Measurements from ENCODE around the gene FBXW12.
A peak's percentile ranks its signal among the peaks of the same experiment; 100 is the strongest.

Gene FBXW12

DNA sequence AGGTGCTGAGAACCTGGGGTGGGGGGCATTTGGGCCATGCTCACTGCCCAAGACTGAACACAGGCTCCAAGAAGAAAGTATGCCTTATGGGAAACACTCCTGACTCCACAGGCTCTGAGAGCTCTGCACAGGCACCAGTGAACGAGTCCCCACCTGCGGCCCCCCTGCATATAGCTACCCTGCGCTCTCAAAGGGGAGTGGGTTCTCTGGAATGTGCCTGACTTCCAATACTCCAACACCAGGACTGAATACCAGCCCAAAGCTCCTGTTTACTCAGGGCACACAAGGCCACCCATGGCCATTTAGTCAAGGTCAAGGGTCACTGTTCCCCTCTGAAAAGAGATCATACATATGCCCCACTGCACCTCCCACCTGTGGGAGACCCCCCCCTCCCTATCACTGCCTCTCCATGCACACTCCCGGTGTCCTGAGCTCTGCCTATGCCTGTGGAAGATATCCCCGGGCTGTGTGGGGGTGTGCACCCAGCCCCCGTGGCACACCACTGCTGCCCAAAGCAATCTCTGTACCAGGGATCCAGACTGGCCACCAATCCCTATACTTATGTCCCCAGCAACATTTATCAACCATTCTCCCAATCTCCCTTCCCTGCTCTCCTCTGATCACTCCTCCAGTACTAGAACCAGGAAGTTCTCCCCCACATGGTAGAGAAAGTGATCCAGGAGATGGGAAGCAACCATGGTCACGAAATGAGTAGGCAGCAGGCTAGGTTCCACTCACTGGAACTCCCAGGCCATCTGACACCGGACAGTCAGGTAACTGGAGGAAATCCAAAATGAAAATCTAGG lies 59.4 kb downstream of the FBXW12 start:
- no peak for TF ChIP-seq JUND (IDR thresholded peaks at IDR 0.05; ENCODE audit: low read depth)
- no peak for DNase-seq (ENCODE audit: low read depth in 1 of 2, low spot score in 1 of 2)
- in situ Hi-C loops (cut with HindIII; ENCODE audit: low pct_unique_long_range_greater_than_20kb, low sequenced_read_pairs) = no loop called here

DNA sequence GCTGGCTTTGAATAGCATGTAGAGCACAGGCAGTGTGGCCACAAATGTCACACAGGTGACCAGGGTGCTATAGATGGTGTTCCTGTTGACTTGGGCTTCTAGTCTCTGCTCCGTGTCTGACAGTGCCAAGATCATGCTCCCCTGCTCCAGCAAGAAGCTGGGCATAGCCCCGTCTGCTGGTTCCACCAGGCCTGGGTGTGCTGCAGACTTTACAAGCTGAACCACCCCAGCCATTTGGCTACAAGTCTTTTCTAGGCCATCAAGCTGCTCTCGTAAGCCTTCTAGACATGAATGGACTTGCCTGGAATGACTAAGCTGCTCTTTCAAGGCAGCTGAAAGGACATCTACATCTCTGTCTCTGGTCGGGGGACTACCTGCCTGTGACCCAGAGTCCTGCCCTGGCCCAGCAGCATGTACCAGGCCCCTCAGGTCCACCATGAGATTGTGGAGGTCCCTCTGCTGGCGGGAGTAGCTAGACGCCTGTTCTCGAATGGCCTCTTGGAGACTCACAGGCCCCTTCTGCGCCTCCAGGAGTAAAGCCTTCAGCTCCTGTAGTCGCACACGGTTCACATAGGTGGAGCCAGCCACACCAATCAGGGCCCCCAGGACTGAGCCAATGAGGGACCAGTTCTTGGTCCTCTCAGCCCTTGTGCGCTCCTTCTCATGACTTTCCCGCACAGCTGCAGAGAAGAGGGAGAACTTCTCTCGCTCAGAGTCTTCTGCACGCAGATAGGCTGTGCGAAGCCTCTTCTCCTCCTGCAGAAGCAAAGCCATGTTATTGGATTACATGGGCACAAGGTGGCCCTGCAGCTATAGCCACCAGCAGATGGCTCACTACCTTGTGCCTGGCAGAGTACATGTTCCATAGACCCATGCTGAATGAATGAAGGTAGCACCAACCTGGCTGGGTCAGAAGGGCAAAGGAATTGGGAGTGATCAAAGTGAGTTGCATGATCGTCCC lies 60.7 kb downstream of the FBXW12 start:
- no peak for TF ChIP-seq JUND (IDR thresholded peaks at IDR 0.05; ENCODE audit: low read depth)
- peak in 1 of 2 experiments; percentile 39 for DNase-seq (ENCODE audit: low read depth in 1 of 2, low spot score in 1 of 2)
- in situ Hi-C loops (cut with HindIII; ENCODE audit: low pct_unique_long_range_greater_than_20kb, low sequenced_read_pairs) = no loop called here

DNA sequence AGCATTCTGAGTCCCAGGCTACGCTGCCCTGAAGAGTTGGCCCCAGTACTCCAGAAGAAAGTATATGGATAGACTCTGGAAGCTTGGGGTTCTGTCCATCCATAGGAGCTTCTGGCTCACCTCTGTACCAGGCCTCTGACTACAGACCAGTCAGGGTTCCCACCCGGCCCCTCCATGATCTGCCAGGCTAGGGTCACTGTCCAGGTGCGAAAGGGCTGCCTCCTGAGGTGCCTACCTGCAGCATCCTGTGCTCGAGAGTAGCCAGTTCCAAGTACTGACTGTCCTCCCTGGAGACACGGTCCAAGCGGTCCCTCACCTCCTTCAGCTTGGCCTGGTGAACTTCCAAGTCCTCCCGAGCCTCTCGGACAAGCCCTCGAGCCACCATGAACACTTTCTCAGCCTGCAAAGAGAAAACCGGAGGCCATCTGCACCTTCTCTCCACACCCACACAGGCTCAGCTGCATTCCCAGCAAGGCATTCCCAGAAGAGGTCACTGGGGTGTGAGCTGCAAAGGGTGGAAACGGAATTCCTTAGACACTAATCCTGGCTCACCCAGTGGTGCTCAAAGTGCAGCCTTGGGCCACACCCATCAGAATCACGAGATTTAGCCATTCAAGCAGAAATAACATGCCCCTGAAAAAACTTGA lies 61.6 kb downstream of the FBXW12 start:
- in situ Hi-C loops (cut with HindIII; ENCODE audit: low pct_unique_long_range_greater_than_20kb, low sequenced_read_pairs) = no loop called here
- no peak for TF ChIP-seq JUND (IDR thresholded peaks at IDR 0.05; ENCODE audit: low read depth)
- DNase-seq (ENCODE audit: low read depth in 1 of 2, low spot score in 1 of 2) = peak in 1 of 2 experiments; percentile 73

DNA sequence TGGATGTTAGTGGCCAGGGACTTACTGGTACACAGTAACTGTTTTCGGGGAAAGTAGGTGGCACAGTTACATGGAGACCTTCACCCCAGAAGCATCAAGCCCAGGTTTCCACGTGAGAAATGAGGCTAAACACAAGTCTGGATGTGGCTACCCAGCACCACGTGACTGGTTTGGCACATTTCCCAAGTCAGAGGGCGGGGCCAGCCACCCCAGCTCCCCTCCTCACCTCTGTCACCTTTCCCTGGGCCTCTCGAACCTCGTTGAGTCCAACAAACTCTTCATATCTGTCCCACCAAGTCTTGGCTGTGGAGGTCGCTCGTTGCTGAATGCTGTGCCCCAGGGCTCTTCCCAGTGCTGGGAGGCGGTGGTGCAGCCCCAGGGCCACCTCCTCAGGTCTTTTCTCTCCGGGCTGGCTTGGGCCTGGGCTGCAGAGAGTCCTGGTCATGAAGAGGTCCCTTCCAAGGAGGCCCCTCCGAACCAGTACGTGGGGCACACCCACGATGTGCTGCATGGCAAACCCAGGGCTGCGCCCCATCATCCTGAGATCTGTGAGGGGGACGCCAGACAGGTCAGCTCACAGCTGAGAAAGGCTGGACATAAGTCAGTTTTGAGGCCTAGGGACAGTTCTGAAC lies 62.7 kb downstream of the FBXW12 start:
- in situ Hi-C loops (cut with HindIII; ENCODE audit: low pct_unique_long_range_greater_than_20kb, low sequenced_read_pairs) = no loop called here
- TF ChIP-seq JUND (IDR thresholded peaks at IDR 0.05; ENCODE audit: low read depth) = no peak
- DNase-seq (ENCODE audit: low read depth in 1 of 2, low spot score in 1 of 2) = no peak

- in situ Hi-C loops (cut with HindIII; ENCODE audit: low pct_unique_long_range_greater_than_20kb, low sequenced_read_pairs) = no loop called here
- DNase-seq (ENCODE audit: low read depth in 1 of 2, low spot score in 1 of 2) = no peak
- no peak for TF ChIP-seq JUND (IDR thresholded peaks at IDR 0.05; ENCODE audit: low read depth)
Observed at GRCh38 chr3:48435223-48435595, 63.2 kb downstream of the FBXW12 start.

- peak in 1 of 2 experiments; percentile 83 for DNase-seq (ENCODE audit: low read depth in 1 of 2, low spot score in 1 of 2)
- in situ Hi-C loops (cut with HindIII; ENCODE audit: low pct_unique_long_range_greater_than_20kb, low sequenced_read_pairs) = no loop called here
- TF ChIP-seq JUND (IDR thresholded peaks at IDR 0.05; ENCODE audit: low read depth) = no peak
Observed at GRCh38 chr3:48435774-48436476, 63.9 kb downstream of the FBXW12 start.

DNA sequence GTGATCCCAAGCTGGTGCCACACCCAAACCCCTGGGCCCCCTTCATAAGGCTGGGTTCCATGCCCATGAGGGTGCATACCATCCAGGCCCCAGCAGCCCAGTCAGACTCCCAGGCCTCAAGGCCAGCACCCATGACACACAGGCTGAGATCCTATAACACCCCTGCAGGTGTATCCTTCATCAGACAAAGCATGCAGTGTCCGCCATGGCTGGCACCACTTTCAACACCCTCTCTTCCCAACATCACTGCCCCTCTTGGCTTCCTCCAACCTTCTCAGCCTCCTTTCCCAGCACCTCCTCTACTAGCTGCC lies 64.4 kb downstream of the FBXW12 start:
- no peak for TF ChIP-seq JUND (IDR thresholded peaks at IDR 0.05; ENCODE audit: low read depth)
- in situ Hi-C loops (cut with HindIII; ENCODE audit: low pct_unique_long_range_greater_than_20kb, low sequenced_read_pairs) = no loop called here
- DNase-seq (ENCODE audit: low read depth in 1 of 2, low spot score in 1 of 2) = no peak

- no peak for TF ChIP-seq JUND (IDR thresholded peaks at IDR 0.05; ENCODE audit: low read depth)
- in situ Hi-C loops (cut with HindIII; ENCODE audit: low pct_unique_long_range_greater_than_20kb, low sequenced_read_pairs) = no loop called here
- no peak for DNase-seq (ENCODE audit: low read depth in 1 of 2, low spot score in 1 of 2)
Observed at GRCh38 chr3:48436855-48437254, 64.8 kb downstream of the FBXW12 start.

GRCh38 chr3:48437812-48438211 lies 65.8 kb downstream of the FBXW12 start:
- no peak for DNase-seq (ENCODE audit: low read depth in 1 of 2, low spot score in 1 of 2)
- TF ChIP-seq JUND (IDR thresholded peaks at IDR 0.05; ENCODE audit: low read depth) = no peak
- in situ Hi-C loops (cut with HindIII; ENCODE audit: low pct_unique_long_range_greater_than_20kb, low sequenced_read_pairs) = no loop called here

DNA sequence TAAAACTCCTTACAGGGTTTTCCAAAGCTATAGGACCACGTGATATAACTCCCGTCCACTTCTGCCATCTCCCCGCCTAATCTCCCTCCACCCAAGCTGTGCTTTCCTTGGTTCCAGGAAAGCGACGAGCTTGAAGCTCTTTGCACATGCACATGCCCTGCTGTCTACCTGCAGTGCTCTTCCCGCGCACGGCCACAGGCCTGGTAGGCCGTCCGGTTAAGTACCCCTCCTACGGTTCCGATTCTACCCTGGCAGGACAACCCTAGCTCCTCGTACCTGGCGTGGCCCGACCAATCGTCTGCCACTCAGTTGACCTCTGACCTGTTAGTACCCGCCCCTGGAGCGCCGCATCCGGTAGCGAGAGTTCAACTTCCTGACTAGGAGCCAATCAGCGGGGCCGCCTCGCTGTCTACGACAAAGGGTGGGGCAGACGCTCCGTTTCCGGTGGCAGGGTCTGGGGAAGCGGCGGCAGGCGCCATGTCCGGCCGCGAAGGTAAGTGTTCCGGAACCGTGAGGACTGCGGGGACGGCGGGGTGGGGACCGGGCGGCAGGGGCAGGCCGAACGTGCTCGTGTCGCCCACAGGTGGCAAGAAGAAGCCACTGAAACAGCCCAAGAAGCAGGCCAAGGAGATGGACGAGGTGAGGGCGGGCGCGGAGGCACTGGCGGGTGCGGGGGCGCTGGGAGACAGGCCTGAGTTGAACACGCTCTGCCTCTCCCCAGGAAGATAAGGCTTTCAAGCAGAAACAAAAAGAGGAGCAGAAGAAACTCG lies 68.0 kb downstream of the FBXW12 start, which contains the start of the genes CCDC51 and TMA7:
TSS of gene CCDC51 (minus strand) at position 300 of the 770 bp plus-strand sequence. CDS start 4,991 bp downstream, outside the sequence.
TSS of gene TMA7 (plus strand) at position 438 of the 770 bp plus-strand sequence. CDS start at position 478, 40 bp downstream.
- TF ChIP-seq JUND (IDR thresholded peaks at IDR 0.05; ENCODE audit: low read depth) = no peak
- DNase-seq (ENCODE audit: low read depth in 1 of 2, low spot score in 1 of 2) = peak; percentile 94 to 97
- in situ Hi-C loops (cut with HindIII; ENCODE audit: low pct_unique_long_range_greater_than_20kb, low sequenced_read_pairs) = no loop called here

- no peak for DNase-seq (ENCODE audit: low read depth in 1 of 2, low spot score in 1 of 2)
- no peak for TF ChIP-seq JUND (IDR thresholded peaks at IDR 0.05; ENCODE audit: low read depth)
- in situ Hi-C loops (cut with HindIII; ENCODE audit: low pct_unique_long_range_greater_than_20kb, low sequenced_read_pairs) = no loop called here
Observed at GRCh38 chr3:48440590-48440958, 68.6 kb downstream of the FBXW12 start.

Measured in T47D (cell line).